ENCODE results near the gene ARCN1.

The ARCN1 gene

GRCh38 chr11:118619444-118620197, 47.4 kb downstream of the ARCN1 start:
- Mint-ChIP-seq H3K36me3 (peaks cover 3% of the 10 kb centered on the region), H3K4me3 (no peak overlapping the region), H3K27ac (peak overlapping the region; percentile 0), H3K4me1 (ENCODE audit: low read depth) (peaks cover 9% of the 10 kb centered on the region), H3K9me3 (ENCODE audit: low read depth) (no peaks in the 10 kb centered on the region), H3K27me3 (peaks cover 6% of the 10 kb centered on the region)

GRCh38 chr11:118620529-118621070, 48.4 kb downstream of the ARCN1 start:
- Mint-ChIP-seq H3K27me3 (peaks cover 6% of the 10 kb centered on the region), H3K27ac (no peak overlapping the region), H3K4me1 (ENCODE audit: low read depth) (peaks cover 9% of the 10 kb centered on the region), H3K4me3 (peak overlapping the region; percentile 73), H3K36me3 (peaks cover 3% of the 10 kb centered on the region), H3K9me3 (ENCODE audit: low read depth) (no peaks in the 10 kb centered on the region)

DNA sequence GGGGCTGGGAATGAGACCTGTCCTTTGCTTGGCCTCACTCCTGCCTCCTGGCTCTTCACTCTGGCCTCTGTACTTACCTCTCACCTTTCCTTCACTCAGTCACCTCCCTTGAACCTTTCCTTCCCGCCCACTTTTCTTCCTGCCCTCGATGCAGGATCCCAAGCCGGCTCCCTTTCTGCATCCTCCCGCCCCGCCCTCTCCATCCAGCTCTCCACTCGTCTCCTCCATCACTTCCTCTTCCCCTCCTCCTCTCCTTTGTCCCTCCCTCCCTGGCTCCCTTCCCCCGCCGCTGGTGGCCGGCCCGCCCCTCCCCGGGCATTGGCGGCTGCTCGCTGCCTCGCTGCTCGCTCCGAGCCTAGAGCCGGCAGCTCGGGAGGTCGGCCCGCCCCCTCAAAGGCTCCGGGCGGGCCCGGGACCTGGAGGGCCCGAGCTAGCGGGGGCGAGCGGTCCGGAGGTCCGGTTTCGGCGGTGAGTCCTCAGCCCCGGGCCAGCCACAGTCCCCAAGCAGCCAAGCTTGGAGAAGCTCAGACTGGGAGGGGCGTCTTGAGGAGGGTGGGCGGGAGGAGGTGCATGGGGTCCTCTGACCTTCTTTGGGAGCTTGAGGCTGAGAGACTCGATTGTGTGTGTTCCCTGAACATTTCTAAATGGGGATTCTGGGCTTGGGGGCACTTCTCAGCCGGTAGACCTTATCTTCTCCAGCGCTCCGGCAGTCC, 49.0 kb downstream of the ARCN1 start:
- Mint-ChIP-seq H3K27me3 (peaks cover 6% of the 10 kb centered on the region), H3K4me1 (ENCODE audit: low read depth) (peaks cover 9% of the 10 kb centered on the region), H3K4me3 (peak overlapping the region; percentile 73), H3K27ac (no peak overlapping the region), H3K9me3 (ENCODE audit: low read depth) (no peaks in the 10 kb centered on the region), H3K36me3 (peaks cover 3% of the 10 kb centered on the region)

DNA sequence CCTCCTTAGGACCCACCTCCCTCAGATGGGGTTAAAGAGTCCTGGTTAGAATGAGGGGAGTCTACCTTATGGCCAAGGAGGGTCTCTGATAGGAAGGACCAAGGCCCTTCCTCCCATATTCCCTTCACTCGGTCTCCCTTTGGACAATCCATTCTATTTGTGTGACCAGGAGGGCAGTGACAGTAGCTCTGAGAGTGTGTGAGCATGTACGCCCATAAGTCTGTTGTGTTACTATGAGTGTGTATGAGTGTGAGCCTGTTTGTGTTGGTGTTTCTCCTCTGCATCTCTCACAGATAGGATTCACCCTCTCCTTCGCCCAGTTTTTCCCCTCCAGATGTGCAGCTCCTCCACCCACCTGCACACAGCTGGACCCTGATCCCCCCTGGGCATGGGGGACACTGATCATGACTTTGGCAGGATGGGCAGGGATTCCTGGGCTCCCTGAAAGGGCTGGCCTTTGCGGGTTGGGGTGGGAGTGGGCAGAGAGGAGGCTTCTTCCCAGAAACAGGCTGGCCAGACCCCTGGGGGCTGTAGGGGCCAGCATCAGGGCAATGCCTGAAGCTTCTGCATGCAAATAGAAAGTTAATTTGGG, 49.7 kb downstream of the ARCN1 start:
- Mint-ChIP-seq H3K4me1 (ENCODE audit: low read depth) (peaks cover 9% of the 10 kb centered on the region), H3K9me3 (ENCODE audit: low read depth) (no peaks in the 10 kb centered on the region), H3K4me3 (peak overlapping the region; percentile 46), H3K27ac (no peak overlapping the region), H3K27me3 (peaks cover 6% of the 10 kb centered on the region), H3K36me3 (peaks cover 3% of the 10 kb centered on the region)

DNA sequence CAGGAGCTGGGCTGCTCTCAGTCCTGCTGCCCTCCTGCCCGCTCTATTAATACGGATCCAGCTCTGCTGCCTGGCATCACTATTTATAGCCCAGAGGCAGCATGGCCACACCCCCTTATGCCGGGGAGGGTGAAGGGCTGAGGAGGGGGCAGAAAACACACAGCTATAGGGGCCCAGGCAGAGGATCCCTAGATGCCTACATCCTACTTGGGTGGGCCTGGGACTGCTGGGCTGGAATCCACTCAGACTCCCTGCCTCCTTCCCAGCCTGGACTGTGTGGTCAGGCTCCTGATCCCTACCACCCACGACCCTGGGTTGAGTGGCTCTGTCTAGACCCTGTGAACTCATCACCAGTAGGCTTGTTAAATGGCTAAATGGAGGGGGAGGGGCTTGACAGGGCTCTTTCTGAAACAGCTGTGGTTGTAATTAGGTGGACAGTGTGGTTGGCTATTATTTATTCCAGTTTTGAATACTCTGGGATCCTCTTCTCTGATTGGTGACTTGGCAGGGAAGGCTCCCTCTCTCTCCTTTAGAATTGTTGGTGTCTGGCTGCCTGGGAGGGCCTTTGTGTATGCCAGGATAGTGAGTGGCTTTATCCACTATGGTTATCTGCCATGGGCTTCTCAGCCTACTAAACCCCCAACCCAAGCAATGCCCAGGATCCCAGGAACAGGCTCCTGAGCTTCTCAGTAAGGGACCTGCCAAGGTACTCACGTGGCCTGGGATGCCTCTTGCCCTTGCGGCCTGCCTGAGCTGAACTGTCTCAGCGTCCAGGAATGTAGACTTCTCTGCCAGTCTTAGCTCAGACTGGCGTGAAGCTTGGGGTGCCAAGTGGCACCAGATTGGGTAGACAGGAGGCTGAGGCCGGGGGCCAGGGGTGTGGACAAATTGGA, 50.4 kb downstream of the ARCN1 start:
- Mint-ChIP-seq H3K27me3 (peaks cover 6% of the 10 kb centered on the region), H3K9me3 (ENCODE audit: low read depth) (no peaks in the 10 kb centered on the region)

GRCh38 chr11:118623269-118623655, 51.1 kb downstream of the ARCN1 start:
- Mint-ChIP-seq H3K4me1 (ENCODE audit: low read depth) (peaks cover 9% of the 10 kb centered on the region), H3K27me3 (peaks cover 6% of the 10 kb centered on the region), H3K27ac (no peak overlapping the region), H3K4me3 (no peak overlapping the region), H3K36me3 (peaks cover 3% of the 10 kb centered on the region), H3K9me3 (ENCODE audit: low read depth) (no peaks in the 10 kb centered on the region)

More for the DNA sequence above, 50.4 kb downstream of the ARCN1 start:
- H3K36me3 Mint-ChIP-seq, result peaks cover 3% of the 10 kb centered on the region
- peaks cover 9% of the 10 kb centered on the region for H3K4me1 Mint-ChIP-seq (ENCODE audit: low read depth)
- no peak overlapping the region for H3K27ac Mint-ChIP-seq
- no peak overlapping the region for H3K4me3 Mint-ChIP-seq

DNA sequence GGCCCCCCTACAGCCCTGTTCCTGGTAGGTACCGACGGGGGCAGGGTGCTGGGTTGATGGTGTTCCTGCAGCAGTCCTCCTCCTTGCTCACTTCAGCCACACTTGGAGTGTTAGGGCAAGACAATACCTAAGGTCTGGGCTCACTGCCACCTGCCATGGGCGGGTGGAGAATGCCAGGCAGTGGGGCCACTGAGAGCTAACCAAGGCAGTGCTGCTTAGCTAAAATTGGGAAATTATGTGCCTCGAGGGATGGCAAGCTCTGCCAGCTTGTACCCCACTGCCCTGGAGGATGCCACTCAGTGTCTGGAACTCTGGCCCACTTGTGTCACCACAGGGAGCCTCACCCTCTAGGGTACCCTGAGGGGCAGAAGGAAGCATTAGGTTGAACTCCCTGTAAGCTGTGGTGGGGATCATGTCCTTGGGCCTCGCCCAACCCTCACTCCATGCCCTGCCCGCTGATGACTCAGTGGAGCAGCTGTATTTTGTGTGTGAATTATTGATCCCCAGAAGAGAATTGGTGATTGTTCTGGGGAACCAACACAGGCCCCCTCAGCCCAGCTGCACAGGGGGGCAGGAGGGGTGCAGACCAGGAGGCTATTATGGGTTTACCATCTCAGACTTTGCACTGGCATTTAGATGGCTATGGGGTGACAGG, 53.0 kb downstream of the ARCN1 start:
- no peak overlapping the region for H3K4me3 Mint-ChIP-seq
- peaks cover 5% of the 10 kb centered on the region for H3K4me1 Mint-ChIP-seq (ENCODE audit: low read depth)
- no peak overlapping the region for H3K27ac Mint-ChIP-seq
- no peaks in the 10 kb centered on the region for H3K27me3 Mint-ChIP-seq
- no peaks in the 10 kb centered on the region for H3K9me3 Mint-ChIP-seq (ENCODE audit: low read depth)
- no peaks in the 10 kb centered on the region for H3K36me3 Mint-ChIP-seq

DNA sequence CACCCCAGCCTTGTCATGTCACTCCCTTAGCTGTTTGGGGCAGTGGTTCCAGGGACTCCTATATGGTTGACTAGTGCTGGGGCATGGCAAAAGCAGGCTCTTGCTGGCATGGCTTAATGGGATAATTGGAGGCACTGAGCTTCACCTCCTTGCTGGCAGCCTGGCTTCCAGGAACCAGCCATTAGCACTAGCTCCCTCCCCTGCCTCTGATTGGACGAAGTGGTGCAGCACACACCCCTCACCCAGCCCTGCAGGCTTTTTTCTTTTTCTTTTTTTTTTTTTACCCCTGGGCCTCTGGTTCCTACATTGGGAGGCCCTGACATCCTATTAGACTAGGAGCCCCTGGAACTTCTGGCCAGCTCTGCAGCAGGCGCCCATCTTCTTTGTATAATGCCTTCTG, 53.8 kb downstream of the ARCN1 start:
- H3K27me3 Mint-ChIP-seq, result no peaks in the 10 kb centered on the region
- H3K9me3 Mint-ChIP-seq (ENCODE audit: low read depth), result no peaks in the 10 kb centered on the region
- no peak overlapping the region for H3K27ac Mint-ChIP-seq
- peaks cover under 1% of the 10 kb centered on the region for H3K4me1 Mint-ChIP-seq (ENCODE audit: low read depth)
- no peaks in the 10 kb centered on the region for H3K36me3 Mint-ChIP-seq
- no peak overlapping the region for H3K4me3 Mint-ChIP-seq

- no peaks in the 10 kb centered on the region for H3K4me1 Mint-ChIP-seq (ENCODE audit: low read depth)
- H3K9me3 Mint-ChIP-seq (ENCODE audit: low read depth), result no peaks in the 10 kb centered on the region
- no peaks in the 10 kb centered on the region for H3K36me3 Mint-ChIP-seq
- H3K27me3 Mint-ChIP-seq, result no peaks in the 10 kb centered on the region
- H3K4me3 Mint-ChIP-seq, result no peak overlapping the region
- H3K27ac Mint-ChIP-seq, result no peak overlapping the region
Measured at GRCh38 chr11:118627566-118627965, 55.4 kb downstream of the ARCN1 start.

GRCh38 chr11:118628031-118628430, 55.8 kb downstream of the ARCN1 start:
- Mint-ChIP-seq H3K4me1 (ENCODE audit: low read depth) (no peaks in the 10 kb centered on the region), H3K27ac (no peak overlapping the region), H3K9me3 (ENCODE audit: low read depth) (no peaks in the 10 kb centered on the region), H3K27me3 (no peaks in the 10 kb centered on the region), H3K36me3 (no peaks in the 10 kb centered on the region), H3K4me3 (no peak overlapping the region)

DNA sequence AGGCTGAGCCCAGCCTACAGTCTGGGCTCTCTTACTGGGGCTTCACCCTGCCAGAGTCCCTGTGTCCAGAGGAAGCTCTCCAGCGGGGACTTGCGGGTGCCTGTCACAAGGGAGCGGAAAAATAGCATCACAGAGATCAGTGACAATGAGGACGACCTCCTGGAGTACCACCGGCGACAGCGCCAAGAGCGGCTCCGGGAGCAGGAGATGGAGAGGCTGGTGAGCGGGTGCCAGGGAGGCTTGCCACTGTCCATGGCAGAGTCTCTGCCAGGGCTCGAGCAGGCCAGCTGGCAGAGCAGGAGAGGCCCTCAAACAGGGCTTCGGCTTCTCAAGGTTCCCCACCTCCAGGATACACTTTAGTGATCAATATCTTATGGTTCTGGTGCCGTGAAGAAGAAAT, 56.2 kb downstream of the ARCN1 start:
- Mint-ChIP-seq H3K9me3 (ENCODE audit: low read depth) (no peaks in the 10 kb centered on the region), H3K36me3 (no peaks in the 10 kb centered on the region), H3K4me3 (no peak overlapping the region), H3K27me3 (no peaks in the 10 kb centered on the region), H3K27ac (no peak overlapping the region), H3K4me1 (ENCODE audit: low read depth) (no peaks in the 10 kb centered on the region)

GRCh38 chr11:118628861-118629549, 56.8 kb downstream of the ARCN1 start:
- Mint-ChIP-seq H3K4me3 (no peak overlapping the region), H3K27ac (no peak overlapping the region), H3K4me1 (ENCODE audit: low read depth) (no peaks in the 10 kb centered on the region), H3K9me3 (ENCODE audit: low read depth) (no peaks in the 10 kb centered on the region), H3K27me3 (no peaks in the 10 kb centered on the region), H3K36me3 (no peaks in the 10 kb centered on the region)

- no peak overlapping the region for H3K4me3 Mint-ChIP-seq
- no peaks in the 10 kb centered on the region for H3K36me3 Mint-ChIP-seq
- no peaks in the 10 kb centered on the region for H3K4me1 Mint-ChIP-seq (ENCODE audit: low read depth)
- no peaks in the 10 kb centered on the region for H3K9me3 Mint-ChIP-seq (ENCODE audit: low read depth)
- H3K27ac Mint-ChIP-seq, result no peak overlapping the region
- no peaks in the 10 kb centered on the region for H3K27me3 Mint-ChIP-seq
Measured at GRCh38 chr11:118629761-118630661, 57.8 kb downstream of the ARCN1 start.

All from activated naive CD8-positive, alpha-beta T cell (primary cell).